ENCODE data around the gene MSANTD3. TPM values are rescaled to one million over a fixed set of nuclear protein-coding genes. Genes with fewer than 3 reads are reported as not detected.

The MSANTD3 gene
- total and polyA plus RNA-seq, 2 donors from 2014 or later: 14.3 to 16.7 TPM

GRCh38 chr9:100474924-100475276, 48.0 kb downstream of the MSANTD3 start:
- no peak for TF ChIP-seq CTCF (IDR thresholded peaks at IDR 0.05; ENCODE audit: borderline replicate concordance, extremely low read depth, insufficient read depth)
- Histone ChIP-seq H3K27me3 (ENCODE audit: control insufficient read depth, insufficient read depth, low read length) (no peaks in the 10 kb centered on the region), H3K9me3 (ENCODE audit: control insufficient read depth in 2 of 3, insufficient read depth in 1 of 3, low read length in 3 of 3) (no peaks in the 10 kb centered on the region), H3K9ac (ENCODE audit: low read length in 3 of 3) (no peak overlapping the region), H3K36me3 (ENCODE audit: control insufficient read depth in 2 of 3, insufficient read depth in 3 of 3, low read length in 3 of 3) (no peaks in the 10 kb centered on the region), H3K4me3 (ENCODE audit: low read length in 3 of 3) (no peak overlapping the region), H3K27ac (ENCODE audit: low read depth in 2 of 2, low read length in 2 of 2) (no peak overlapping the region), H3K4me1 (ENCODE audit: control insufficient read depth in 2 of 3, insufficient read depth in 2 of 3, low read depth in 1 of 3, low read length in 3 of 3) (no peaks in the 10 kb centered on the region)
- FAIRE-seq (no peak), DNase-seq (no peak)
- intact Hi-C loops (cut with DNase I): no loop called here

GRCh38 chr9:100477241-100477640, 50.3 kb downstream of the MSANTD3 start:
- DNase-seq (no peak), FAIRE-seq (no peak)
- intact Hi-C loops (cut with DNase I): no loop called here
- H3K4me3 ChIP-seq (ENCODE audit: low read length in 3 of 3): no peak overlapping the region
- H3K36me3 ChIP-seq (ENCODE audit: control insufficient read depth in 2 of 3, insufficient read depth in 3 of 3, low read length in 3 of 3): no peaks in the 10 kb centered on the region
- H3K27me3 ChIP-seq (ENCODE audit: control insufficient read depth, insufficient read depth, low read length): no peaks in the 10 kb centered on the region
- no peak for TF ChIP-seq CTCF (IDR thresholded peaks at IDR 0.05; ENCODE audit: borderline replicate concordance, extremely low read depth, insufficient read depth)
- H3K4me1 ChIP-seq (ENCODE audit: control insufficient read depth in 2 of 3, insufficient read depth in 2 of 3, low read depth in 1 of 3, low read length in 3 of 3): no peaks in the 10 kb centered on the region
- no peak overlapping the region for H3K9ac ChIP-seq (ENCODE audit: low read length in 3 of 3)
- no peak overlapping the region for H3K27ac ChIP-seq (ENCODE audit: low read depth in 2 of 2, low read length in 2 of 2)
- no peaks in the 10 kb centered on the region for H3K9me3 ChIP-seq (ENCODE audit: control insufficient read depth in 2 of 3, insufficient read depth in 1 of 3, low read length in 3 of 3)

GRCh38 chr9:100478192-100478591, 51.2 kb downstream of the MSANTD3 start:
- intact Hi-C loops (cut with DNase I): no loop called here

More at GRCh38 chr9:100478192-100478591, 51.2 kb downstream of the MSANTD3 start:
- Histone ChIP-seq H3K4me3 (ENCODE audit: low read length in 3 of 3) (no peak overlapping the region), H3K27me3 (ENCODE audit: control insufficient read depth, insufficient read depth, low read length) (no peaks in the 10 kb centered on the region), H3K9ac (ENCODE audit: low read length in 3 of 3) (no peak overlapping the region), H3K9me3 (ENCODE audit: control insufficient read depth in 2 of 3, insufficient read depth in 1 of 3, low read length in 3 of 3) (no peaks in the 10 kb centered on the region), H3K27ac (ENCODE audit: low read depth in 2 of 2, low read length in 2 of 2) (no peak overlapping the region), H3K4me1 (ENCODE audit: control insufficient read depth in 2 of 3, insufficient read depth in 2 of 3, low read depth in 1 of 3, low read length in 3 of 3) (no peaks in the 10 kb centered on the region), H3K36me3 (ENCODE audit: control insufficient read depth in 2 of 3, insufficient read depth in 3 of 3, low read length in 3 of 3) (no peaks in the 10 kb centered on the region)
- FAIRE-seq (no peak), DNase-seq (no peak)
- TF ChIP-seq CTCF (IDR thresholded peaks at IDR 0.05; ENCODE audit: borderline replicate concordance, extremely low read depth, insufficient read depth): no peak

Data from kidney (tissue), 14 donors.